HG02870 (cell line): Measurements from ENCODE around the gene EDDM3A.
A peak's percentile ranks its signal among the peaks of the same experiment; 100 is the strongest.

Experiments
- ATAC-seq: cut with Tn5 transposase; IDR thresholded peaks from one replicate; pipeline ENCODE4 v1.9.1; 2021; ENCODE audit warnings: mild to moderate bottlenecking, moderate library complexity; ENCODE audit not compliant: unreplicated experiment

Gene EDDM3A

GRCh38 chr14:20782280-20782890 is 36.7 kb downstream of the EDDM3A start:
- ATAC-seq, result peak; percentile 46

GRCh38 chr14:20787025-20787424 is 41.3 kb downstream of the EDDM3A start:
- ATAC-seq, result no peak

GRCh38 chr14:20789230-20789813 is 43.6 kb downstream of the EDDM3A start:
- no peak for ATAC-seq

- no peak for ATAC-seq
Measured at GRCh38 chr14:20790464-20791116, 44.9 kb downstream of the EDDM3A start.

- no peak for ATAC-seq
Measured at GRCh38 chr14:20791187-20791586, 45.5 kb downstream of the EDDM3A start.

GRCh38 chr14:20791597-20791996 is 45.9 kb downstream of the EDDM3A start:
- ATAC-seq, result no peak

GRCh38 chr14:20792556-20792955 is 46.9 kb downstream of the EDDM3A start:
- ATAC-seq, result no peak

GRCh38 chr14:20794644-20795369 is 49.1 kb downstream of the EDDM3A start:
- no peak for ATAC-seq

GRCh38 chr14:20797164-20797563 is 51.5 kb downstream of the EDDM3A start:
- no peak for ATAC-seq
